HG03457 (cell line): Measurements from ENCODE around the gene ARPP21.
"Not testable (repeated sequence)": the region's sequence is repeated elsewhere in the genome, so short reads cannot be mapped to it uniquely, and the experiment has no call there.

ENCODE experiments used
- ATAC-seq: cut with Tn5 transposase; IDR thresholded peaks from one replicate; pipeline ENCODE4 v1.9.1; 2021; ENCODE audit warnings: moderate number of reproducible peaks; ENCODE audit not compliant: unreplicated experiment

The ARPP21 gene

DNA sequence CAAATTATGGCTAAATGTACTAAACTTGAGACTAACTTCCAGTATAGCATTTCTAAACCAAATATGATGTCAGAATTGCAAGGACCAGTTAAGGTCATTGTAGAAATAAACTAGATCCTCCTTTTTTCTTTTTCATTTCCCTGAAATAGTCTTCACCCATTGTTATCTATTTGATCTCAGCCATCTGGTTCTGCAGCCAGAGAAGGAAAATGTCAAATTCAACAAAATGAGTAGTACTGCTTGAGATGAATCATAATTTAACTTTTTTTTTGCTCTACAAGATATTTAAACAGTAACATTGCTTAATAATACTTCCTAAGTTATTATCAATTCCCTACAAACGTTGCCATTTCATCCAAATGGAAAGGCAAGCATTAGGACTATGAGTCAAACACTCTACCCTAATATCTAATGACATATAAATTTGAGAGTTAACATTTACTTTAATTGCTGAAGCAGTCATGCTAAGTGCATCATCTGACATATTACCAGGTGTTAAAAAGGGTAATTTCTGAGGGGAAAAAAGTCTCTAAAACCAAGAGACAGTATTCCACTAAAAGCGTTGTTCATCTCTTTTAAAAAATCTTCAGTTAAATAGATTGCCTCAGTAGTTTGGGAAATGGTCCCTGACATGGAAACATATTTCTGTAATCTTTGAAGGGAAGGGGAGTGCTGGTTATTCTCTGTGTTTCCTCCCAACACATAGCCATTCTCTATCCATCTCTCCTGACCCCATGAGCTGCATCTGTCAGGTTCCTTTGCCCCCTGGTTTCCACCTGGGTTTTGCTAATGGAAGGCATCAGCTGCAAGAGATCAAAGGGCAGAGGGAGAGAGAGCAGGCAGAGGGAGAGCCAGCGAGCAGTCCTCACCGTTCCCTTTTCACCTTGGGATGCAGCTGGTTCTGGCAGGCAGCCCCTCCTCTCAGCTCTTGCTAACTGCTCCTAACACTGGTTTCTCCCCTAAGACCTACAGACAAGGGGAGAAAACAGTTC, 138.5 kb downstream of the ARPP21 start:
- ATAC-seq, result no peak

DNA sequence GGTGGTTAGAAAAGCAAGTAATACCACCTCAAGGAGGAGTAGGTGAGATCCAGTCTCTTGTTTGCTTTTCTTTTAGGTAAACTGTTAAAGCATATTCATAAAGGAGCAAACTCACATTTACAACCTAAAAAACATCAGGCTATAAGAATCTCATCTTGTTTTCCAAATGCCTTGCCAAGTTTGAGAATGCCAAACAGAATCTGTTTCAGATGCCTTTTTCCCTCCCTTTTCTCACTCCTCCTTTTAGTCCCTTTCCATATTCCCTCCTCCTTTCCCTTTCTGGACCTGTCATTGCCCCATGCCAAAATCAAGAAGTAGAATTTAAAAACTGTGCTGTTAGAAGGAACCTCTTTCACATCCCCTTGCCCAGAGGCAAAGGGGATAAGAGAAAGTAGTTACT, 140.3 kb downstream of the ARPP21 start:
- no peak for ATAC-seq

DNA sequence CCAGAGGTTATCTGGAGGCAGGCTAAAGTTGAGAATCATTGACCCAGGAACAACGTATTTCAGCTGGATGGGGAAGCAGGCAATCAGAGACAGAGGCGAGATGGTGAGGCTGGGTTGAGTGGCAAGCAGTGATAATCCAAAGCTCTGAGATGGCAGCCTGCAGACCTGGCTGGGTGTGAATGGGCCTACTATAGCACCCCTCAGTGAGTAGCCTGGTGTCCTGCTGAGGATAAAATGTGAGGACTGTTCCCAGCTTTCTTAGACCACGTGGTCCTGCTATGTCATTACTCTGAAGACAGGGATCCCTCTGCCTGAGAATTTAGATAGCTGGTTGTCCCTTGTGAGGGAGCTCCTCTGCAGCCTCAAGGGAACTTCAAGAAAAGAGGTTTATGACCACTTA, 141.5 kb downstream of the ARPP21 start:
- no peak for ATAC-seq

DNA sequence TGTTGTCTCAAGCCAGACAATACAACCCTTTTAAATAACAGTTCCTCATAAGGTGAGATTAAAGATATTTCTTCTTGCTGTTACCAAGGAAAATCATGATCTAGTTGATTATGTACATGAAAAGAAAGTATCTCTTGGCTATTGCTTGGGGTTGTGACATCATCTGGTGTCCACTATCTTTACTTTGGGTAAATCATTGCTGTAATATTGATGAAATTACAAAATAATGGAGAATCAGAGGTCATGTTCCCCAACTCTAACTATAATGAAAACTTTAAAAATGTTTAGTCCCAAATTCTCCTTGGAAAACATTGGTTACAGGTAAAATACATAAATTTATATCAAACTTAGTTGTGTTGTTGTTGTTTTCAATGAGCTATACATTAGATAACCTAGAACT, 142.2 kb downstream of the ARPP21 start:
- ATAC-seq, result no peak

DNA sequence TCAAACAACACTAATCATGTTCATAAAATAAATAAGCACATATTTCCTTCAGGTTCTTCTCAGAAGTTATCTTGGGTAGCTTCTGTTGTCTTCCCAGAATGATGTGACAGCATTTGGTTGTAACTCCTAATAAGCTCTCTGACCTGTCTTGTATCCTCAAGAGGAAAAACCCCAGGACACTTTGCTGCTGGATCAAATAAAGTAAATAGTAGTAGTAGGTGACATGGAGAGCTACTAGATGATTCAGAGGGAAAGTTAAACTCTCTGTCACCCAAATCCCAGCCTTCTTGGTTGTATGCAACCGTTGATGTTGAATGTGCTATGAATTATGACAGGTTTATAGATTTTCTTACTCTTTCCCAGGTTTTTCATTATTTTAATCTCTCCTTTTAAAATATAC, 143.0 kb downstream of the ARPP21 start:
- ATAC-seq, result no peak

DNA sequence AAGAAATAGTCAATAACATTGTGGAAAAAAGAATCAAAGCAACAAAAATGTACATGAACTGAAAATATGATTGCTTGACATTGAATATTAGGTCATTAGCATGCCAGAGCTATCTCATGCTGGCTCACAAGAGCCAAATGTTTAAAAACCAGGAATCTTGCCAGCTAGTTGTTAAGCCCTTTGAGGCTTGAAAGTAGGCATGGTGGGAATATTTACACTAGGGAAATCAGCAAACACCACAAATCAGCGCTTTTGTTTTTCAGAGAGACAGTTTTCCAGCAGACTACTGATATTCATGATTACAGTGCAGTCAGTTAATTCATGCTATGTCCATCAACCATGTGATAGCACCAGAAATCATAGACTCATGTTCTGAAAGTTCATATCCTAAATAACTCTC, 144.8 kb downstream of the ARPP21 start:
- no peak for ATAC-seq

DNA sequence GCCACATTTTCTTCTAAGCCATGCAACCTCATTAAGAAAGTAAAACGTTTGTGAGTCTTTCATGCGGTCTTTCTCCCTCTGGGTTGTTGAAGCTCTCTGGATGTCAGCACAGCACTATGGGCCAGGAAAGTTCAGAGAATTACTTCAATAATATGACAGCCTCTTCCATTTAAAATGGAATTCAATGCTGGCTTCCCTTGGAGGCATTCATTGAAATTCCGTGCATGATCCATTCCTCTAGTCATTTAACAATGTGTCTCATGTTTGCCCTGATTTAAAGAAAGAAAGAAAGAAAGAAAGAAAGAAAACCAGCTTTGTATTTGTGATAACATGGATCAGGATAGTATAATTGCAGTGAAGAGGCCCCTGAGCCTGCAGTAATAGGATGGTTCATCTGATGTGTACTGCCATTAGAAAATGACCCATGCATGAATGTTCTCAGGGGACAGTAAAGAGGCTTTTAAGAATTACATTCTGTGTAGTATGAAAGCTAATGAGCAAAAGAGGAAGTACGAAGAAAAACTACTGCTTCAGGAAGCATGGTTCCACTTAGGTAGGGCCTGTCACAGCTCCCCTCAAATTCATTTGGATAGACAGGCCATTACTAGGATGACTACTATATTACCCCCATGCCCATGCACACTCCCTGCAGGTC, 146.0 kb downstream of the ARPP21 start:
- ATAC-seq, result no peak

DNA sequence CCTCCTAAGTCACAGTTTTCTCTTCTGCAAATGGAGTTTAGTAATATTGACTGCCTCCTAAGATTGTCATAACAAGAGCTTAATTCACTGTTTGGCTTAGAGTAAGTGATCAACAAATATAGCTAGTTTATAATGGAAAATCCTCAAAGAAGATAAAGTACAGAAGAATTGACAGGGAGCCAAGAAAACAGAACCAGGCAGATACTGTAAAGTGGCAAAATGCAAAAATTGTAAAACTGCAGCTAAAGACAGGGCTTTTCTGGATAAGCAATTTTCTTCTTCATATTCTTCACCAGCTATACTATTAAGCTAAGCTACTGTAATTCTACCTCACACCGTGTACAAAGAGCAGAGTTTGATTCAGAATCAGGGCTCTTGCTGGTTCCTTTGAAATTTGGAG, 148.6 kb downstream of the ARPP21 start:
- ATAC-seq, result no peak

DNA sequence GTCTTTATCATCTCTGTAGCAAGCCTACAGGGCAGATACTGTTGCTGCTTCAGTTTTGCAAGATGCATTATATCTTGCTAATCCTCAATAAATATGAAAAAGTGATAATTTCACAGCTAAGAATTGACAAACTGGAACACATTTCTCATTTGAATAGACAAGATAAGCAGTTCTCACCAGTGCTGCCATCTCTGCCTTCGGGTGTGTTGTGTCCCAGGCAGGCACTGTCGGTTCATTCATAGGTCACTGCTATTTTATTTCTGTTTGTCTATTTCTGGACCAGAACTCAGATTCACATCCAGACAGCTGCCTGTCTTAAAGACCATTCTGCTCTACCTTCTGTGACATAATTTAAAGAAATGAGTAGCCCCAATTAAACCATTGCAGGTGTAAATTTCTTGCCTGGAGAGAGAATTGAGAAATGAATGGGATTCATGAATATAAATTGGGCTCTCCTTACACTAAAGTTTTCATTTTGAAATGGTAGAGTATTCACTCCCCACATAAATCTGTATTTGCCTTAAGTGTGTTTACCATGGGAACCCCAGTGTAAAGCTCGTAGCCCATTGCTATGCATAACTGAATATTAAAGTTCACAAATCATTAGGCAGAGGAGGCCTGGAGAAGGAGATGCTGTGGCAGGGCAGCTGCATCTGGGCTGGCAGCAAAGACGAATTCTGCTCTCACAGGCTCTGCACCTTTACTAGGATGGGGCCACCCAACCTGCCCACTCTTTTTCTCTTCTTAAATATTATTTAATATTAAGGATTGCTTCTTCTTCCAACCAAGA, 149.9 kb downstream of the ARPP21 start:
- ATAC-seq, result no peak

DNA sequence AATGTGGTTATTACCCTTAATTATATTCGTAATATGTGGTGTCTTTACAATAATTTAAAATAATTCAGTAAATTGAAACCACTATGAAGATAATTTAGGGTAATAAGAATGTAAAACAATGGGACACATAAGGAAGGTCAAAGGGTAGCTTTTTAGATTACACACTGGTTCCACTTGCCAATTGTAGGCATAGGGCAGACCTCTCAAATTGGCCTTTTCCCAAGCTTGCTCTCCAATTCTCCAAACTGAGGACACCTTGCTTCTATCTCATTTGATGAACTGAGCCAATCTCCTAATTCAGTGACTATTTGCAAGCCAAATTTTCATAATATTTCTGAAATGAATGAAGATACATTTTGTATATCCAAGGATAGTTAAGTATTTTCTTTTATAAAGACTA, 151.4 kb downstream of the ARPP21 start:
- no peak for ATAC-seq

DNA sequence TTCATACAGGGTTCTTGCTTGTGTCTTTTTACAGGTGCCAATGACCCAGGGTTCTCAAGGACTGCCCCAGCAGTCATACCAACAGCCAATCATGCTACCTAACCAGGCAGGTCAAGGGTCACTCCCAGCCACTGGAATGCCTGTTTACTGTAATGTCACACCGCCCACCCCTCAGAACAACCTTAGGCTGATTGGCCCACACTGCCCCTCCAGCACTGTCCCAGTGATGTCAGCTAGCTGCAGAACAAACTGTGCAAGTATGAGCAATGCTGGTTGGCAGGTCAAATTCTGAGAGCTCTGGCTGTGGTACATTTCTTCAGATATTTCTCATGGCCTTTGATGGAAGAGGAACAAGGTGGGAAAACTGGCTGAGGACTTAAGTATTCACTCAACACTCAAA, 154.3 kb downstream of the ARPP21 start:
- ATAC-seq, result no peak

DNA sequence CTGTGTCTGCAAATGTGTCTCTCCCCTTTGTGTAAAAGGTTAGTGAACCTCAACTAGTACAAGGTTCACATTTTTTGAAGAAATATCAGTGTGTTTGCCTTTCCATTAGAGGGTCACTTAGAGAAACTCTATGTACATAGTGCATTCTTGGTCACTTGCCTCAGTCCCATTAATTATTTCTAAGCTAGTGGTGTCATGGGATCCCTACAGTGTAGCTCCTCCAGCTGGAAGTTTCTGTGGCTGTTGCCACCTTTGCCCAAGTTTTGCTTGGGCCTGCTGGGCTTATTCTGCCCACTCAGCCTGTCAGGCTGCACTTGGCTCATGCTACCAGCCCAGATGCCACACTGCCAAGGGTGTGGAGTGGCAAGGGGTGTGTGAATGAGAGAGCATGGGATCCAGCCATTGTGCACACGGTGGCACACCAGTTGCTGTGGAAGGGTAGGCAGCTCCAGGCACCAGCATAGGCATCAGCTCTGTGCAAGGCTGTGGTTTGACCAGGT, 161.7 kb downstream of the ARPP21 start:
- no peak for ATAC-seq

DNA sequence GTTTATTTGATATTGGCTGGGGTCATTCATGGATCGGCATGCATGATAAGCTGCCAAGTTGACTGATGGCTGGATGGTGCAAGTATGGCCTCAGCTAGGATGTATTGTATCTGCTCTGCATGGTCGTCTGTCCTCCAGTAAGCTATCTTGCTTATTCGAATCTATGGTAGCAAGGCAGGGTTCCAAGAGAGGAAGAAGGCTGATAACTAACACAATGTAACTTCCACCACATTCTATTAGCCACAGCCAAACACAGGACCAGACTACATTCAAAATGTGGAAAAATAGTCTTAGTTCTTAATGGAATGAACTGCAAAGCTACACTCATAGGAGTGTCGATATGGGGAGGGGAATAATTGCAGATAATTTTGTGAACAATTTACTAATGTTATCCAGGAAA, 175.2 kb downstream of the ARPP21 start:
- ATAC-seq, result no peak

DNA sequence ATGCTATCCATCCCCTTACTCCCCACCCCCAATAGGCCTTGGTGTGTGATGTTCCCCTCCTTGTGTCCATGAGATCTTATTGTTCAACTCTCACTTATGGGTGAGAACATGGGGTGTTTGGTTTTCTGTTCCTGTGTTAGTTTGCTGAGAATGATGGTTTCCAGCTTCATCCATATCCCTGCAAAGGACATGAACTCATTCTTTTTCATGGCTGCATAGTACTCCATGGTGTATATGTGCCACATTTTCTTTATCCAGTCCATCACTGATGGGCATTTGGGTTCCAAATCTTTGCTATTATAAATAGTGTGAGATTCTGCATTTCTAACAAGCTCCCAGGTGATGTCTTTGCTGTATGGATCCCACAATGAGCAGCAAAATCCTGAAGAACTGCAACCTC, 176.5 kb downstream of the ARPP21 start:
- ATAC-seq, result not testable (repeated sequence)

DNA sequence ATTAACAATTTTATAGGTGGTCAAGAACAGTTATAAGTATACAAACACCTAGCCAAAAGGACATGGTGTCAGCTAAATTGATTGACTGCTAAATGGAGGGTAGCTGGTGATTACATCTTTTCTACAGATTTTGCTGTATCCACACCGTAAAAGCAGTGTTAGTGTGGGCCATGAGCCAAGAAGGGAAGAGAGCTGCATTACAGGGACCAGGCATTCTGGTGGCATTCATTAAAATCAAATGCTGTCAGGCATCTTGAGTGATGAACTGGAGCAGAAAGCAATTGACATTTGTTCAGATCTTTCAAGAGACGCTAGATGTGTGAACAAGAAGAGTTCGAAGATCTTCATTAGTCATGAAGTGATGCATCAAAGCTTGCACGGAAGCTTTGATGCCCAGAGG, 177.9 kb downstream of the ARPP21 start:
- no peak for ATAC-seq

DNA sequence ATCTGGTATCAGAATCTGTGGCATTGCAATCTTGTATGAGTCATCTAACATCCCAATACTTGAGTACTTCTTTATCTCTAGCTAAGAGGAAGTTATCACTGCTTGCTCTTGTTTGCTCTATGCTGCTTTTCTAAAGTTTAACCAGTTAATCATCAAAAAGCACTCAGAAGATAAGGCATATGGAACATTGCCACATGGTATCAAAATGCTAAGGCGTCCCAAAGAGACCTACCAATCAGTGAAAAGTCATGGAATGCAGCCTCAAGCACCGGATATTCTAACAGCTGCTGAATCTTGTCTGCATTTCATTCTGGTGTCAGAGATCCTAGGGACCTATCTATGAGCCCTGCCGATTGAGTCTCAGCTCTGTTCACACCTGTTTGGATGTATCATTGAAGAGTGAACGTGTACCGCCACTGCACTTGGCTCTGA, 192.8 kb downstream of the ARPP21 start:
- no peak for ATAC-seq
